ENCODE results near the gene KIF11. TPM values are rescaled to one million over a fixed set of nuclear protein-coding genes. Genes with fewer than 3 reads are reported as not detected.

KIF11 gene
- total and polyA plus RNA-seq, 2 of the 13 experiments (the other 11 are each of a cell fraction or from before 2014, with no cell fraction given): 8.7 to 38.4 TPM

DNA sequence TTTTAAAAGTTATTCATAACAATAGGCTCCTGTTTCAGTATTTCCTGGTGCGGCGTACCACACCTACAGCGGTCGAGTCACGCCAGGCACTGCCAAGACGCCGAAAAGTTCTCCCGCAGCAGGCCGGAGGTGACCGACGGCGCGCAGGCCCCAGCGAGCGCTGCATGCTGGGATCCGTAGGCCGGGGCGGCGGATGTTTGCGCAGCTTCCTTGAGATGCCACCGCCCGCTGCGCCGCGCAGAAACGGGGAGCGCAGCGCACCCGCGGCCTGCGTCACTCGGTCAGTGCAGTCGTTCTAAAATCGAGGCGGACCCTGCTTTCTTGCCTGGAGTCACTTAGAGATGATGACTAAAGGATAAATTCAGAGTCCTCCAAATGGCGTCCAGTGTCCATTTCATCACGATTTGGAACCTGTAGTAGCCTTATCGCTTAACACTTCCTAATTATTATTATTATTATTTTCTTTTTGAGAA is 1.3 kb upstream of the KIF11 start (continued):
- TF ChIP-seq, protein P1, sequence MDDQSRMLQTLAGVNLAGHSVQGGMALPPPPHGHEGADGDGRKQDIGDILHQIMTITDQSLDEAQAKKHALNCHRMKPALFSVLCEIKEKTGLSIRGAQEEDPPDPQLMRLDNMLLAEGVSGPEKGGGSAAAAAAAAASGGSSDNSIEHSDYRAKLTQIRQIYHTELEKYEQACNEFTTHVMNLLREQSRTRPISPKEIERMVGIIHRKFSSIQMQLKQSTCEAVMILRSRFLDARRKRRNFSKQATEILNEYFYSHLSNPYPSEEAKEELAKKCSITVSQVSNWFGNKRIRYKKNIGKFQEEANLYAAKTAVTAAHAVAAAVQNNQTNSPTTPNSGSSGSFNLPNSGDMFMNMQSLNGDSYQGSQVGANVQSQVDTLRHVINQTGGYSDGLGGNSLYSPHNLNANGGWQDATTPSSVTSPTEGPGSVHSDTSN (CRISPR knock-in tag; IDR thresholded peaks at IDR 0.05; ENCODE audit: borderline replicate concordance): no peak
- TF ChIP-seq CC2D1A (CRISPR knock-in tag; IDR thresholded peaks at IDR 0.05) (no peak), HOXA3 (CRISPR knock-in tag; IDR thresholded peaks at IDR 0.05) (peak; percentile 95), IRX3 (CRISPR knock-in tag; IDR thresholded peaks at IDR 0.05; ENCODE audit: borderline replicate concordance, low read depth) (no peak), DMAP1 (CRISPR knock-in tag; IDR thresholded peaks at IDR 0.05) (peak; percentile 84), GATAD1 (CRISPR knock-in tag; IDR thresholded peaks at IDR 0.05) (peak; percentile 86), ZFYVE20 (CRISPR knock-in tag; IDR thresholded peaks at IDR 0.05; ENCODE audit: borderline replicate concordance, low read depth) (no peak), ZMYM2 (CRISPR knock-in tag; IDR thresholded peaks at IDR 0.05) (no peak), ZNF615 (CRISPR knock-in tag; IDR thresholded peaks at IDR 0.05; ENCODE audit: borderline replicate concordance) (no peak), POLR2AphosphoS5 (IDR thresholded peaks at IDR 0.05; ENCODE audit: low read depth, low read length) (peak; percentile 80), ZNF124 (CRISPR knock-in tag; IDR thresholded peaks at IDR 0.05) (peak; percentile 53; the same call in 1 of the 2 replicates), ZNF614 (CRISPR knock-in tag; IDR thresholded peaks at IDR 0.05; ENCODE audit: borderline replicate concordance) (peak; percentile 57; the same call in 1 of the 2 replicates), U2AF2 (IDR thresholded peaks at IDR 0.05; ENCODE audit: low read depth, low read length) (no peak)
- TF ChIP-seq, protein P2, sequence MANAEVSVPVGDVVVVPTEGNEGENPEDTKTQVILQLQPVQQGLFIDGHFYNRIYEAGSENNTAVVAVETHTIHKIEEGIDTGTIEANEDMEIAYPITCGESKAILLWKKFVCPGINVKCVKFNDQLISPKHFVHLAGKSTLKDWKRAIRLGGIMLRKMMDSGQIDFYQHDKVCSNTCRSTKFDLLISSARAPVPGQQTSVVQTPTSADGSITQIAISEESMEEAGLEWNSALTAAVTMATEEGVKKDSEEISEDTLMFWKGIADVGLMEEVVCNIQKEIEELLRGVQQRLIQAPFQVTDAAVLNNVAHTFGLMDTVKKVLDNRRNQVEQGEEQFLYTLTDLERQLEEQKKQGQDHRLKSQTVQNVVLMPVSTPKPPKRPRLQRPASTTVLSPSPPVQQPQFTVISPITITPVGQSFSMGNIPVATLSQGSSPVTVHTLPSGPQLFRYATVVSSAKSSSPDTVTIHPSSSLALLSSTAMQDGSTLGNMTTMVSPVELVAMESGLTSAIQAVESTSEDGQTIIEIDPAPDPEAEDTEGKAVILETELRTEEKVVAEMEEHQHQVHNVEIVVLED (CRISPR knock-in tag; IDR thresholded peaks at IDR 0.05; ENCODE audit: borderline replicate concordance): peak; percentile 92
- TF ChIP-seq, protein P3, sequence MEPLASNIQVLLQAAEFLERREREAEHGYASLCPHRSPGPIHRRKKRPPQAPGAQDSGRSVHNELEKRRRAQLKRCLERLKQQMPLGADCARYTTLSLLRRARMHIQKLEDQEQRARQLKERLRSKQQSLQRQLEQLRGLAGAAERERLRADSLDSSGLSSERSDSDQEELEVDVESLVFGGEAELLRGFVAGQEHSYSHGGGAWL (CRISPR knock-in tag; IDR thresholded peaks at IDR 0.05): peak; percentile 41; the same call in 1 of the 2 replicates
- TF ChIP-seq, protein P4, sequence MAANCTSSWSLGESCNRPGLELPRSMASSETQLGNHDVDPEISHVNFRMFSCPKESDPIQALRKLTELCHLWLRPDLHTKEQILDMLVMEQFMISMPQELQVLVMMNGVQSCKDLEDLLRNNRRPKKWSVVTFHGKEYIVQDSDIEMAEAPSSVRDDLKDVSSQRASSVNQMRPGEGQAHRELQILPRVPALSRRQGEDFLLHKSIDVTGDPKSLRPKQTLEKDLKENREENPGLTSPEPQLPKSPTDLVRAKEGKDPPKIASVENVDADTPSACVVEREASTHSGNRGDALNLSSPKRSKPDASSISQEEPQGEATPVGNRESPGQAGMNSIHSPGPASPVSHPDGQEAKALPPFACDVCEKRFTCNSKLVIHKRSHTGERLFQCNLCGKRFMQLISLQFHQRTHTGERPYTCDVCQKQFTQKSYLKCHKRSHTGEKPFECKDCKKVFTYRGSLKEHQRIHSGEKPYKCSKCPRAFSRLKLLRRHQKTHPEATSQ (CRISPR knock-in tag; IDR thresholded peaks at IDR 0.05; ENCODE audit: borderline replicate concordance): no peak
- TF ChIP-seq, protein P5, sequence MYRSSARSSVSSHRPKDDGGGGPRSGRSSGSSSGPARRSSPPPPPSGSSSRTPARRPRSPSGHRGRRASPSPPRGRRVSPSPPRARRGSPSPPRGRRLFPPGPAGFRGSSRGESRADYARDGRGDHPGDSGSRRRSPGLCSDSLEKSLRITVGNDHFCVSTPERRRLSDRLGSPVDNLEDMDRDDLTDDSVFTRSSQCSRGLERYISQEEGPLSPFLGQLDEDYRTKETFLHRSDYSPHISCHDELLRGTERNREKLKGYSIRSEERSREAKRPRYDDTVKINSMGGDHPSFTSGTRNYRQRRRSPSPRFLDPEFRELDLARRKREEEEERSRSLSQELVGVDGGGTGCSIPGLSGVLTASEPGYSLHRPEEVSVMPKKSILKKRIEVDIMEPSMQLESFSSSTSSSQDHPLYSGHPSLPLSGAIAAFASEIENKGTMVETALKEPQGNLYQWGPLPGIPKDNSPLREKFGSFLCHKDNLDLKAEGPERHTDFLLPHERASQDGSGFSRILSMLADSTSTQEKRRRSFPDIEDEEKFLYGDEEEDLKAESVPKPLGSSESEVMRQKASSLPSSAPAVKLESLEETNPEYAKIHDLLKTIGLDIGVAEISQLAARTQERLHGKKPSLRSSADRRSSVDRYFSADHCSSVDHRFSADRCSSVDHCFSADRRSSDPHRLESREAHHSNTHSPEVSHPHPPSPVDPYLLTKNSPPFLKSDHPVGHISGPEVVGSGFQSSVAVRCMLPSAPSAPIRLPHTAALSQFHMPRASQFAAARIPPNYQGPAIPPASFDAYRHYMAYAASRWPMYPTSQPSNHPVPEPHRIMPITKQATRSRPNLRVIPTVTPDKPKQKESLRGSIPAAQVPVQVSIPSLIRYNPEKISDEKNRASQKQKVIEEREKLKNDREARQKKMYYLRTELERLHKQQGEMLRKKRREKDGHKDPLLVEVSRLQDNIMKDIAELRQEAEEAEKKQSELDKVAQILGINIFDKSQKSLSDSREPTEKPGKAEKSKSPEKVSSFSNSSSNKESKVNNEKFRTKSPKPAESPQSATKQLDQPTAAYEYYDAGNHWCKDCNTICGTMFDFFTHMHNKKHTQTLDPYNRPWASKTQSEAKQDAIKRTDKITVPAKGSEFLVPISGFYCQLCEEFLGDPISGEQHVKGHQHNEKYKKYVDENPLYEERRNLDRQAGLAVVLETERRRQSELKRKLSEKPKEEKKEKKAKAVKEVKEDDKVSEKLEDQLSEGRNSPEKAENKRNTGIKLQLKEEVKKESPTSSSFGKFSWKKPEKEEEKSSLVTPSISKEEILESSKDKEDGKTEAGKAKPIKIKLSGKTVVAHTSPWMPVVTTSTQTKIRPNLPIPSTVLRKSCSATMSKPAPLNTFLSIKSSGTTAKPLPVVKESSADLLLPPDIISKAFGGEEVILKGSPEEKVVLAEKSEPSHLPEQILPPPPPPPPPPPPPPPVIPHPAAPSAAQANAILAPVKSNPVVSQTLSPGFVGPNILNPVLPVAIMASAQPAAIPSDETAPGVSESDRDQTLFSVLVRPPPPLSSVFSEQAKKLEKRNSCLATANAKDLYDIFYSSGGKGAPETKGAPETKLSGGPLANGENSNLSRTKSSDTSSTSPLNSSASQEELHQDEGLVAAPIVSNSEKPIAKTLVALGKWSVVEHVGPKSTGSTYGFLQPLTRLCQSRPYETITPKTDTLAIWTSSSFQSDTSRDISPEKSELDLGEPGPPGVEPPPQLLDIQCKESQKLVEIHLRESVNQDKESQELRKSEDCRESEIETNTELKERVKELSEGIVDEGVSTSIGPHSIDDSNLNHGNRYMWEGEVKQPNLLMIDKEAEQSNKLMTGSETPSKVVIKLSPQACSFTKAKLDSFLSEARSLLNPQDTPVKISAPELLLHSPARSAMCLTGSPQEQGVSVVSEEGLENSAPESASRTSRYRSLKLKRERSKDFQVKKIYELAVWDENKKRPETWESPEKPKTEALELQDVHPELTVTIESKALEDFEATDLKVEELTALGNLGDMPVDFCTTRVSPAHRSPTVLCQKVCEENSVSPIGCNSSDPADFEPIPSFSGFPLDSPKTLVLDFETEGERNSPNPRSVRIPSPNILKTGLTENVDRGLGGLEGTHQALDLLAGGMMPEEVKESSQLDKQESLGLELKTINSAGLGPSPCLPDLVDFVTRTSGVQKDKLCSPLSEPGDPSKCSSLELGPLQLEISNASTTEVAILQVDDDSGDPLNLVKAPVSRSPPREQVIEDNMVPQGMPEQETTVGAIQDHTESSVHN (CRISPR knock-in tag; IDR thresholded peaks at IDR 0.05): peak; percentile 34; the same call in 1 of the 2 replicates

Measured in HepG2 (cell line).